ENCODE data around the gene MAML2.

DNA sequence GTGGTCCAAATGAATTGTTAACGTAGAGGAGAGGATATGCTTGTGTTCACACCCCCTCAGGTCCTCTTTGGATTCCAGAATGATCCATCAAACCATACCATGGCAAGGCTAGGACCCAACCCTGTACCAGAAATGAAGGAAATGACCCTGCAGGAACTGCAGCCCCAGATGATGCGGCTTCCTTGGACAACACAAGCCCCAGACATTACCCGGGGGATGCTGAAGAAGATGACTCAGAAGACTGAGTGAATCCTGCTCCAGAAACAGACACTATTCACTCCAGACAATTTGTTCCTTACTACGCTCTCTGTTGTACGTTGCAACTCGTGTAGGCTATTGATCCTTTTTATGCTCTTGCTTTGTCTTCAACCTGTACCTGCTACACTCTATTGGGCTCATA, 403.9 kb downstream of the MAML2 start:
- no peak for TF ChIP-seq ZFX (IDR thresholded peaks at IDR 0.05; ENCODE audit: borderline replicate concordance)
- TF ChIP-seq, protein P1, sequence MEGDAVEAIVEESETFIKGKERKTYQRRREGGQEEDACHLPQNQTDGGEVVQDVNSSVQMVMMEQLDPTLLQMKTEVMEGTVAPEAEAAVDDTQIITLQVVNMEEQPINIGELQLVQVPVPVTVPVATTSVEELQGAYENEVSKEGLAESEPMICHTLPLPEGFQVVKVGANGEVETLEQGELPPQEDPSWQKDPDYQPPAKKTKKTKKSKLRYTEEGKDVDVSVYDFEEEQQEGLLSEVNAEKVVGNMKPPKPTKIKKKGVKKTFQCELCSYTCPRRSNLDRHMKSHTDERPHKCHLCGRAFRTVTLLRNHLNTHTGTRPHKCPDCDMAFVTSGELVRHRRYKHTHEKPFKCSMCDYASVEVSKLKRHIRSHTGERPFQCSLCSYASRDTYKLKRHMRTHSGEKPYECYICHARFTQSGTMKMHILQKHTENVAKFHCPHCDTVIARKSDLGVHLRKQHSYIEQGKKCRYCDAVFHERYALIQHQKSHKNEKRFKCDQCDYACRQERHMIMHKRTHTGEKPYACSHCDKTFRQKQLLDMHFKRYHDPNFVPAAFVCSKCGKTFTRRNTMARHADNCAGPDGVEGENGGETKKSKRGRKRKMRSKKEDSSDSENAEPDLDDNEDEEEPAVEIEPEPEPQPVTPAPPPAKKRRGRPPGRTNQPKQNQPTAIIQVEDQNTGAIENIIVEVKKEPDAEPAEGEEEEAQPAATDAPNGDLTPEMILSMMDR (IDR thresholded peaks at IDR 0.05): no peak

Data from 22Rv1 (cell line).